ENCODE measurements around the gene GPR37L1.

The GPR37L1 gene

DNA sequence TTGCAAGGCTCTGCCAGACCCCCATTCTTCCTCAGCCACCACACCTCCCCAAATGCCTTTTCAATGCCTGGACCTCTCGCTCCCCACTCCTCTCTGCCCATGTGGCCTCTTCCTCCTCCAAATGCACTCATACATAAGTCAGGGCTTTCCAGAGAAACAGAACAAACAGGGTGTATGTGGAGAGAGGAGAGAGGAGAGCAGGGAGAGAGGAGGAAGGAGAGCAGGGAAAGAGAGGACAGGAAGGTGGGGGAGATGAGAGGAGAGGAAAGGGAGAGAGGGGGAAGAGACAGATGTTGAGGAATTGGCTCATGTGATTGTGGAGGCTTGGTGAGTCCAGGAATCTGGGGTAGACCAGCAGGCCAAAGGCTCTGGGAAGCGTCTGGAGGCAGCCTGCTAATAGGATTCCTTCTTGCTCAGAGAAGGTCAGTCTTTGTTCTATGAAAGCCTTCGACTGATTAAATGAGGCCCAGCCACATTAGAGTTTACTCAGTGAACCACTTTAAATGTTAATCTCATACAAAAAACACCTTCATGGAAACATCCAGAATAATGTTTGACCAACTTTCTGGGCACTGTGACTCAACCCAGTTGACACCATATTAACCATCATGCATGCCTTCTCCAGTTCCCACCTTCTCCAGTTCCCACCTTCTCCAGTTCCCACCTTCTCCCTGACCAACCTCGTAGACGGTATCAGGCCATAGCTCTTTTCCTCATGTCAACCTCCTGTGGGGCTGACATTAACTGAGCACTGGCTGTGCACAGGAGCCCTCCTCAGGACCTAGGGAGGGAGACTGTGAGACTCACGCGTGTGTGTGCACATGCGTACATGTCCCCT, 59.5 kb downstream of the GPR37L1 start:
- TF ChIP-seq, protein P1, sequence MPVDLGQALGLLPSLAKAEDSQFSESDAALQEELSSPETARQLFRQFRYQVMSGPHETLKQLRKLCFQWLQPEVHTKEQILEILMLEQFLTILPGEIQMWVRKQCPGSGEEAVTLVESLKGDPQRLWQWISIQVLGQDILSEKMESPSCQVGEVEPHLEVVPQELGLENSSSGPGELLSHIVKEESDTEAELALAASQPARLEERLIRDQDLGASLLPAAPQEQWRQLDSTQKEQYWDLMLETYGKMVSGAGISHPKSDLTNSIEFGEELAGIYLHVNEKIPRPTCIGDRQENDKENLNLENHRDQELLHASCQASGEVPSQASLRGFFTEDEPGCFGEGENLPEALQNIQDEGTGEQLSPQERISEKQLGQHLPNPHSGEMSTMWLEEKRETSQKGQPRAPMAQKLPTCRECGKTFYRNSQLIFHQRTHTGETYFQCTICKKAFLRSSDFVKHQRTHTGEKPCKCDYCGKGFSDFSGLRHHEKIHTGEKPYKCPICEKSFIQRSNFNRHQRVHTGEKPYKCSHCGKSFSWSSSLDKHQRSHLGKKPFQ (tag by site-specific recombination; IDR thresholded peaks at IDR 0.05), result peak; percentile 99
- TF ChIP-seq ZNF10 (tag by site-specific recombination; IDR thresholded peaks at IDR 0.05) (peak; percentile 80), ZNF596 (tag by site-specific recombination; IDR thresholded peaks at IDR 0.05) (no peak)
- no peak overlapping the region for H3K4me3 ChIP-seq (ENCODE audit: low read depth, low read length)
- no peaks in the 10 kb centered on the region for H3K36me3 ChIP-seq (ENCODE audit: control insufficient read depth in 2 of 2, insufficient read depth in 1 of 2, low read length in 2 of 2)
- H3K9me3 ChIP-seq (ENCODE audit: control insufficient read depth, insufficient read depth, low read depth, low read length), result no peaks in the 10 kb centered on the region
- ChIA-PET CTCF (interaction anchor here (0.6 to 1.7 kb wide), 4 partner anchors 10 to 634 kb away, joined by 3 to 8 read pairs (median 4); partner anchors contain the start of gene LGR6), POLR2A (no interaction called here)
- no peaks in the 10 kb centered on the region for H3K4me1 ChIP-seq (ENCODE audit: control insufficient read depth, insufficient read depth, low read length)
- no peak overlapping the region for H3K27ac ChIP-seq (ENCODE audit: extremely low read depth, low read depth, low read length)
